Activated naive CD8-positive, alpha-beta T cell treated with anti-CD3 and anti-CD28 coated beads, Interleukin-2, amount 50 U/mL, for 16 hours (primary cell): ENCODE results near the gene MAGIX.

Source experiments
- DNase-seq: peaks from one replicate; pipeline ENCODE4 v3.0.0-alpha.2; 2020; ENCODE audit warnings: low read depth, low spot score

Gene MAGIX

GRCh38 chrX:49204709-49205108 lies 42.2 kb downstream of the MAGIX start:
- no peak for DNase-seq

GRCh38 chrX:49205443-49205842 lies 42.9 kb downstream of the MAGIX start:
- DNase-seq, result no peak

GRCh38 chrX:49206543-49206942 lies 44.0 kb downstream of the MAGIX start:
- no peak for DNase-seq

- DNase-seq, result no peak
These were observed 45.8 kb downstream of the MAGIX start for GRCh38 chrX:49208399-49208798.

- no peak for DNase-seq
These were observed 47.1 kb downstream of the MAGIX start for GRCh38 chrX:49209434-49210251.

- no peak for DNase-seq
These were observed 47.8 kb downstream of the MAGIX start for GRCh38 chrX:49210406-49210805.

DNA sequence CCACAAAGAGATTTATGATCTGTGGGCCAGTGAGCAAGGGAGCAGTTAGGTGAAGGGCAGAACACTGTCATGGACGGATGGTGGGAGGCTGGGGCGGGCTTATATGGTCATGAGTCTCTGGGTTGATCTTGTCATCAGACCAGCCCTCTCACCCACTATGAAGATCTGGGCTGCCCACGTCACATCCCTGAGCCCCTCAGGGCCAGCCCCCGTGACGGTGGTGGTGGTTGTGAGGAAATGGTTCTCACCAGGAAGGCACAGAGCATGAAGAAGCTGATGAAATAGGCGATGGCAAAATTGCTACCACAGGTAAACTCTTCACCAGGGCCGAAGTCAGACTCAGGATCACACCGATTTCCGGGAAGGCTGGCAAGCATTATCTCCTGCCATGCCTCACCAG lies 48.5 kb downstream of the MAGIX start:
- DNase-seq, result no peak

DNA sequence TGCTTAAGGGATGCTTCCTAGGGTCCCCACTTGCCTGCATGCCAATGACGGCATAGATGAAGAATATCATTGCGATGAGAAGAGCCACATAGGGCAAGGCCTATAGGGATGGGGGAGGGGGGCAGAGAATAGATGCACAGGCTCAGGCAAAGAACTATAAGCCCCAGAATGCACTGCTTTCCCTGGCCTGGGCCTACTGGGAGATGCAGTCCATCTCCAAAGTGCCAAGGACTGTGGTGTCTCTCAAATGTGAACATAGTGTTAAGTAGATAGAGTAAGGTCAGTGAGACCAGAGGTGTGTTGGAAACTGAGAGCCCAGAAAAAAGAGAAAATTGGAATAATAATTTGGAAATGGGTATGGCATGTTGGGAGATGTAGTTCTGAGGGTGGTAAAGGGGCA lies 49.7 kb downstream of the MAGIX start:
- no peak for DNase-seq

DNA sequence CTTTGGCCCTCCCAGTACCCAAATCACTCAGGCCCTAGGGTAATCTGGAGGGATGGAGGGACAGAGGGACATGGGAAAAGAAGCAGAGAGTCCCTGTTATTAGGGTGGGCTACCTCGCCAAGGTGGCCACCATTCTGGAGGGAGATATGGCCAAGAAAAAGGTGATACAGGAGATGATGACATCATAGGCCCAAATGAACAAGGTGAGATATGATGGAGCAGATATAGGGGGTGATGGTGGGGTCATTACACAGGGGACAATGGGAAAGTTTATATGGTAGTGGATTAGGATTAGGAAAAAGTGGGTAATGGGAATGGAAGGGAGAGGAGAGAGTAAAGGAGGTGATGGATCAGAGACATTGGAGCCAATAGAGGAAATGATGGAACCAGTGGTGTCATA lies 50.3 kb downstream of the MAGIX start:
- DNase-seq, result no peak

DNA sequence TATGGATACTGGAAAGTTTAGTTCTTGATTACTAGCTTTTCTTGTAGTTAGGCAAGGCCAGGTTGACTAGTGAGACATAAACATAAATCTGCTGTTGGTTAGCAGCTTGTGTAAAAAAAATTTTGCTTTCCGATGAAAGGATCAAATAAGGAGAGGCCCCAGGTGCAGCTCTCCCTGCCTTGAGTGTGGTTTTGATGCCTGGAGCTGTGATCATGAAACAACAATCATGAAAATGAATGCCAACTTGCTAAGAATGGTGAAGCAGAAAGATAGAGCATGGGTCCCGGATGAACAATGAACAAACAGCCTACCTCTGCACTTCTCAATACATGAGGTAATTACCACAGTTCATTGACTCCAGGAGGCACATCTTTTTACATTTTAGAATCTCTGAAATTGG lies 51.9 kb downstream of the MAGIX start:
- no peak for DNase-seq

- no peak for DNase-seq
These were observed 52.5 kb downstream of the MAGIX start for GRCh38 chrX:49214996-49215526.
